GM21423 (cell line): ENCODE results near the gene DNAJC24.

ENCODE experiments used
- ATAC-seq: cut with Tn5 transposase; IDR thresholded peaks from one replicate; pipeline ENCODE4 v1.9.1; 2021; ENCODE audit warnings: mild to moderate bottlenecking, moderate library complexity; ENCODE audit not compliant: unreplicated experiment

Gene DNAJC24

GRCh38 chr11:31414338-31414737 lies 44.7 kb downstream of the DNAJC24 start:
- no peak for ATAC-seq

GRCh38 chr11:31415435-31415834 lies 45.8 kb downstream of the DNAJC24 start:
- no peak for ATAC-seq

- ATAC-seq, result no peak
Measured at GRCh38 chr11:31417357-31417756, 47.7 kb downstream of the DNAJC24 start.

- ATAC-seq, result no peak
Measured at GRCh38 chr11:31417816-31418215, 48.2 kb downstream of the DNAJC24 start.

GRCh38 chr11:31419138-31419537 lies 49.5 kb downstream of the DNAJC24 start:
- no peak for ATAC-seq

- ATAC-seq, result no peak
Measured at GRCh38 chr11:31419669-31420068, 50.0 kb downstream of the DNAJC24 start.

GRCh38 chr11:31421820-31422219 lies 52.2 kb downstream of the DNAJC24 start:
- no peak for ATAC-seq

GRCh38 chr11:31422703-31423102 lies 53.0 kb downstream of the DNAJC24 start:
- no peak for ATAC-seq

GRCh38 chr11:31424652-31425051 lies 55.0 kb downstream of the DNAJC24 start:
- no peak for ATAC-seq

- no peak for ATAC-seq
Measured at GRCh38 chr11:31433851-31434250, 64.2 kb downstream of the DNAJC24 start.

GRCh38 chr11:31437742-31438435 lies 68.2 kb downstream of the DNAJC24 start:
- ATAC-seq, result no peak

GRCh38 chr11:31441296-31441695 lies 71.6 kb downstream of the DNAJC24 start:
- ATAC-seq, result no peak

- ATAC-seq, result no peak
Measured at GRCh38 chr11:31442086-31442485, 72.4 kb downstream of the DNAJC24 start.

- no peak for ATAC-seq
Measured at GRCh38 chr11:31443802-31444201, 74.1 kb downstream of the DNAJC24 start.

GRCh38 chr11:31445621-31446020 lies 76.0 kb downstream of the DNAJC24 start:
- ATAC-seq, result no peak

- no peak for ATAC-seq
Measured at GRCh38 chr11:31449040-31449439, 79.4 kb downstream of the DNAJC24 start.

- no peak for ATAC-seq
Measured at GRCh38 chr11:31450841-31451240, 81.2 kb downstream of the DNAJC24 start.

- ATAC-seq, result no peak
Measured at GRCh38 chr11:31455177-31455576, 85.5 kb downstream of the DNAJC24 start.

- no peak for ATAC-seq
Measured at GRCh38 chr11:31464436-31464835, 94.8 kb downstream of the DNAJC24 start.

GRCh38 chr11:31474083-31474482 lies 104.4 kb downstream of the DNAJC24 start:
- no peak for ATAC-seq

- ATAC-seq, result no peak
Measured at GRCh38 chr11:31477528-31478222, 108.0 kb downstream of the DNAJC24 start.

GRCh38 chr11:31478223-31478590 lies 108.5 kb downstream of the DNAJC24 start:
- ATAC-seq, result no peak

GRCh38 chr11:31479066-31479465 lies 109.4 kb downstream of the DNAJC24 start:
- no peak for ATAC-seq
